ENCODE results near the gene PKN1.

Gene PKN1

DNA sequence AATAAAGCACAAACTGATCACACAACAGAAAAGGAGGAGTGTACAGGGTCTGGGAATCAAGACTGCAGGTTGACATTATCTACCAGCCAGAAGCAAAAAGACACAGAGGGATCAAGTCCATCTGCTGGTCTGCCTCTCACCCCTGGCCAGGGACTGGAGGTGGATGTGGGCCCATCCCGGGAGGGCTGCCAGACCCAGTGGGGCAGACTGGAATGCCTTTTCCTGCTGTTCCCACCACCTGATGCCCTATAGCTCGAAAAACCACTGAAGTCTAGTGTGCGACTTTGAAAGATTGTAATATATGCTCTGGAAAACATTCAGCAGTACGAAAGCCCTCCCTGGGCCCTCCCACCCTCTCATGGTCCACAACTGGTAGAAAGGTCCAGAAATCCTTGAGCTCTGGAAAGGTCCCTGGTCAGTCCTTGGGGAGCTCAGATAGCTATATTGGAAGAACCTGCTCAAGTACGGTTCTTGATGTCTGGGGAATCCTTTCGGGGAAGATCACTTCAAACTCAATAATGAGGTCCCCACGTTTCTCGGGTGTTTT, 82.5 kb downstream of the PKN1 start:
- DNase-seq (ENCODE audit: low read depth in 2 of 2) = no peak

DNA sequence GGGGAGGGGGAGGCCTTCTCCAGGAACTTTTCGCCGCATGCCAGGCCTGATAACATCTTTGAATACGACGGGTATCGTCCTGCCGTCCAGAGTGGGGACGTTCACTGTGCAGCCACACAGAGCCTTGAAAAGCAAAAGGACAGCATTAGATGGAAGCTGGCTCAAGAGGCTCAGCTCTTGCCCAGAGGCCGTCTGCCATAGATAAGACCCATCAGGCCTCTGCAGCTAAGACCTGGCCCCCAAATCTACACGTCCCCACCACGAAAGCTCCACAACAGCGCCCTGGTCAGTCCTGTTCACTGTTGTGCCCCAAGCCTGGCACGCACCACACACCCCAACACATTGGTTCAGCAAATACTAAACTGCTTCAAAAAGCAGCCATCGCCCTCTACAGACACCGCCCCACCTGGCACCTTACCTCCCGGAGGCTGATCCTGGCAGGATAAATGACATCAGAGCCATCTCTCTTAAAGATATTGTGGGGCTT, 83.0 kb downstream of the PKN1 start:
- DNase-seq (ENCODE audit: low read depth in 2 of 2) = no peak

DNA sequence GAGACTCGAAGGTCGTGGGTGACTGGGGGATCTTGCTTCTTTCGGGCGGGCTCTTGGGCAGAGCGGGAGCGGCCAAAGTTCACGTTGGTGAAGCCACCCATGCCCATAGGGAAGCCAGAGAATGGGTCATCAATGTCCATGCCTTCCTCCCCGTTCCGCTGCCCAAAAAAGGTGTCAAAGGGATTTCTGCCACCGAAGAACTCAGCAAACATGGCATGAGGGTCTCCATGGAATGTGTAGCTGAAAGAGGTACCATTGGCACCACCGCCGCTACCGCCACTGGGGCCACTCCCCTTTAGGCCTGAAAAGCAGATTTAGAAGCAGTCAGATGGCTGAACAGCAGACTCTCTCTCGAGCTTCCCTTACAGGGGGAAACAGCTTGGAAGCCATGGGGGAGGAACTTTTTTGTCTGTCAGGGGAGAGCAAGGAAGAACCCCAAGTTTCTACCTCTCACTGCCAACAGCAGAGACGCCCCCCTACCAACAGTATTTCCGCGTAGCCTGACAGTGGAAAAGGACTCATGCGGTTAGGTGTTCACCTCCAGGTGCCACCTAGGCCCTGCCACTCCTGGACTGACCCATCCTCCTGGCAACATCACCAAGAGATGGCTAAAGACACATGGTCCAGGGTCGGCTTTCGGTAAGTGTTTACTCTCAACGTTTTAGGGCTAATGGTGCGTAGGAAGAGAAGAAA, 83.8 kb downstream of the PKN1 start:
- DNase-seq (ENCODE audit: low read depth in 2 of 2) = no peak

DNA sequence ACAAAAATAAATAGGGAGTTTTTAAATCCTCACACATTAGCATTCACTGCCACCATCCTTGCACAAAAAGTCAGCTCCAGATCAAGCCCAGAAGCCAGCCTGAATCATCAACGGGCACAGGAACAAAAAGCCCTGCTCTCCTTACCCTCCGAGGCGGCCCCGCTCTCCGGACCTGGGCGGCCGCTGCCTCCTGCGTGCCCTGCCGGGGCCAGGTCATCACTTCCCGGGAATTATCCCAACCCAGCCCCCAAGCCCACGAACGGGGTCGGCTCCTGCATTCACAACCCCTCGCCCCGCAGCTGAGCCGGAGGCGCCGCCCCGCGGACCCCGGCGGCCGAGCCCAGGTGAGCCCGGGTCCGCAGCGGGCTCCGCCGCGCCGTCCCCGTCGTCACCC, 84.3 kb downstream of the PKN1 start:
- DNase-seq (ENCODE audit: low read depth in 2 of 2) = no peak

DNA sequence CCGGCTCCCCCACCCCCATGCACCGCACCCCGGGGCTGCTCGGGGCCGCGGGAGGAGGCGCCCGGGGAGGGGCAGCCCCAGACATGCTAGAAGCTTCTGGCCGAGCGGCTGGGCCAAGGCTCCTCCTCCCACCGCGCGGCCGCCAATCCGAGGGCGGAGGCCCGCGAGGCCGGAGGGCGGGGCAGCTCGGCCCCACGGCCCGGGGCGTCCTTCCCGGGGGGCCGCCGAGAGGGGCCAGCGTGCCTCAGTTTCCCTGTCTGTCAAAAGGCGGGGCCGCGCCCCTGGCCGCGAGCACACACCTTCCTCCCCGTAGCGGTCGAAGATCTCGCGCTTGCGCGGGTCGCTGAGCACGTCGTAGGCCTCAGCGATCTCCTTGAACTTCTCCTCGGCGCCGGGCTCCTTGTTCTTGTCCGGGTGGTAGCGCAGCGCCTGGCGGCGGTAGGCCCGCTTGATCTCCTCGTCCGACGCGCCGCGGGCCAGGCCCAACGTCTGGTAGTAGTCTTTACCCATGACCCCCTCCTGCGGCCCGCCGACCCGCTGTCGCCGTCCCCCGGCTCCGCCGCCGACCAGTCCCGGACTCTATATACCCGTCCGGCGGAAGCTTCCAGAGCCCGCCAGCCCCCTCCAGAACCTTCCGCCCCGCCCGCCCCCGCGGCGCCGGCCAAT, 84.9 kb downstream of the PKN1 start, which contains the start of gene DNAJB1:
DNAJB1 (minus strand) TSS at position 558 of the 666 bp plus-strand sequence; CDS start at position 510, 48 bp downstream.
- peak in 1 of 2 experiments; percentile 34 for DNase-seq (ENCODE audit: low read depth in 2 of 2)

DNA sequence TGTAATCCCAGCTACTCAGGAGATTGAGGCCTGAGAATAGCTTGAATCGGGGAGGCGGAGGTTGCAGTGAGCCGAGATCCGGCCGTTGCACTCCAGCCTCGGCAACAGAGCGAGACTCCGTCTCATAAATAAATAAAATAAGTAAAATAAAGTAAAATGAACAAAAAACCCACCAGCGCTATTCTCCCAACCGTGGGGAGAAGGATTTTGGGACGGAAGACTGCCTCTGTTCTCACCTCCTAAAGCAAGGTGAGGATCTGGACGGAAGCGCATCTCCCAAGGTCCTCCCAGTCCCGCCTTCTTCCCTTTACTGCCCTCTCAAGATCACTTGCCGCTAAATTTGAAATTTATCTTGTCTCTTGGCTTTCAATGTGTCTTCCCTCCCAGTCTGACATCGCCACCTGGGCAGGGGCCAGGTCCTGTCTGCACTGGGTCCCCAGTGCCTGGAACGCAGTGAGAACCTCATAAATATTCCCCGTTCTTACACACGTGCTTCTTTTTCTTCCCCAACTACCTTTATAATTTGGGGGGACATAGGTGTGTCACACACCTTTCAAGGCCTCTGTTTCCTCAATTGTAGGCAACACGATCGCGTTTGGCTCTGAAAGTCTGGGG, 86.2 kb downstream of the PKN1 start:
- no peak for DNase-seq (ENCODE audit: low read depth in 2 of 2)

DNA sequence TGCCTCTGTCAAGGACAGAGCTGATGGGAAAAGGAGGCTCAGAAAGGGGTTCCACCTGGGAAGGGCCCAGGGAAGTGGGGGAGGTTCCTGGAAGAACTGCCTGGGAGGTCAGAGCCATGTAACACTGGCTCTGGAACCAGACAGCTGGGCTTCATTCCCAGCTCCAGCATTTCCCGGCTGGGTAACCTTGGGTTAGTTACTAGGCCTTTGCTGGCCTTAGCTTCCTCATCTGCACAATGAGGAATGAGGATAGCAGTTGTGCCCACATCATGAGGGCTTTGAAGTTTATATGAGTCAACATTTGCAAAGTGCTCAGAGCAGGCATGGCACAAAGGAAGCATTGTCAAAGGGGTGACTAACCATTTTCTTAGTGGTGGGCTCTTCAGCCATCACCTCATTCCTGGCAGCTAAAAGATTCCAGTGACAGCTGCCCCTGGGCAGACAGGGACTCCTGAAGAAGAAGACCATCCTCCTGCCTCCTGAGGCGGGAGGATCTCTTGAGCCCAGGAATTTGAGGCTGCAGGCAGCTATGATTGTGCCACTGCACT, 86.8 kb downstream of the PKN1 start:
- no peak for DNase-seq (ENCODE audit: low read depth in 2 of 2)

DNA sequence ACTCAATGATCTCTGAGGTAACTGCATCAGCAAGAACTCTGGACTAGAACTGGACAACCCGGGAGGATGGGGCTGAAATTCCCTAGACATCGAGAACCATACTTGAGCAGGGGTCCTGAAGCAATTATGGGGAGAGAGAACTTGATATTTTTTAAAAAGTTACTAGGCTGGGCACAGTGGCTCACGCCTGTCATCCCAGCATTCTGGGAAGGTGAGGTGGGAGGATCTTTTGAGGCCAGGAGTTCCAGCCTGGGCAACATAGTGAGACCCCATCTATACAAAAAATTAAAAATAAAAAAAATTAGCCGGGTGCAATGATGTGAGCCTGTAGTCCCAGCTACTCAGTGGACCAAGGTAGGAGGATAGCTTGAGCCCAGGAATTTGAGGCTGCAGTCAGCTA, 87.4 kb downstream of the PKN1 start:
- DNase-seq (ENCODE audit: low read depth in 2 of 2) = no peak

All from fibroblast of skin of left biceps (primary cell).